ENCODE measurements around the gene KIF6. TPM values are rescaled to one million over a fixed set of nuclear protein-coding genes. Genes with fewer than 3 reads are reported as not detected.

Gene KIF6, protein sequence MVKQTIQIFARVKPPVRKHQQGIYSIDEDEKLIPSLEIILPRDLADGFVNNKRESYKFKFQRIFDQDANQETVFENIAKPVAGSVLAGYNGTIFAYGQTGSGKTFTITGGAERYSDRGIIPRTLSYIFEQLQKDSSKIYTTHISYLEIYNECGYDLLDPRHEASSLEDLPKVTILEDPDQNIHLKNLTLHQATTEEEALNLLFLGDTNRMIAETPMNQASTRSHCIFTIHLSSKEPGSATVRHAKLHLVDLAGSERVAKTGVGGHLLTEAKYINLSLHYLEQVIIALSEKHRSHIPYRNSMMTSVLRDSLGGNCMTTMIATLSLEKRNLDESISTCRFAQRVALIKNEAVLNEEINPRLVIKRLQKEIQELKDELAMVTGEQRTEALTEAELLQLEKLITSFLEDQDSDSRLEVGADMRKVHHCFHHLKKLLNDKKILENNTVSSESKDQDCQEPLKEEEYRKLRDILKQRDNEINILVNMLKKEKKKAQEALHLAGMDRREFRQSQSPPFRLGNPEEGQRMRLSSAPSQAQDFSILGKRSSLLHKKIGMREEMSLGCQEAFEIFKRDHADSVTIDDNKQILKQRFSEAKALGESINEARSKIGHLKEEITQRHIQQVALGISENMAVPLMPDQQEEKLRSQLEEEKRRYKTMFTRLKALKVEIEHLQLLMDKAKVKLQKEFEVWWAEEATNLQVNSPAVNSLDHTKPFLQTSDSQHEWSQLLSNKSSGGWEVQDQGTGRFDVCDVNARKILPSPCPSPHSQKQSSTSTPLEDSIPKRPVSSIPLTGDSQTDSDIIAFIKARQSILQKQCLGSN
- total RNA-seq, result under 1 TPM; 0.17 to 0.23 TPM

DNA sequence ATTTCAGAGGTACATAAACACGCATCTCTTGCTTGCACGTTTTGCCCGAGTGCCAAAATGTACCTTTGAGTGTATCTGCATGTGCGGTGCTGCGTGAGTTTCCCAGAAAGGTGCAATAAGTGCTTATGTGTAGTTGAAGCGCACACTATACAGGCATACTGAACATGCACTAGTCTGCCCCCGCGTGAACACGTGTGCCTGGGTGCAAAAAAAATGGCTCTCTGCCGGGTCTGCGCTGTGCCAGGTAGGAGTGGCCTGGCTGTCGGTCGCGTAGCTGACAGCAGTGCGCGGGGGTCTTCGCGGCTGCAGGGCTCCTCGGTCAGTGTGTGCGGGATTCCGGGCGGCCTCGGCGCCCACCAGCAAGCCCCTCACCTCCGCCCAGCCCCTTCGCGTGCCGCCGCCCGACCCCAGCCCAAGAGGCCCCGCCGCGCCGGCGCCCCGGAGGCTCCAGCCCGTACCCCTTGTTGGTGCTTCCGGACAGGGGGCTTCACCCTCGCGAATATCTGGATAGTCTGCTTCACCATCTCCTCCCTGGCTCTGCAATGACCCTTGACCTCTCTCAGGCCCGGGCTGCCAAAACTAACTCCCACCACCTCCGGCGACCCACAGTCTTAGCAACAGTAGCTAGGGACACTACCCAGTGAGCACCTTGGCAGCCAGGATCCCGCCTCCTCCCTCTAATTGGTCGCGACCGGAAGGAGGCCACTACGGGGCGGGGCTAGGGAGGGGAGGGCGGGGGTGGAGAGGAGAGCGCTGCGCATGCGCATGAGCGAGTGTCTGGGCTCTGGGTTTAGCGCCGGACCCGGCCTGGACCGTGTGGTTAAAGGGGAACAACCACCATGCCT is at the start of gene KIF6:
Gene KIF6, minus strand, starts transcription at position 622 of the 845 bp plus-strand sequence. Its CDS starts 98 bp downstream, at position 524.
- POLR2A ChIA-PET, result no interaction called here
- CTCF ChIA-PET, result no interaction called here

DNA sequence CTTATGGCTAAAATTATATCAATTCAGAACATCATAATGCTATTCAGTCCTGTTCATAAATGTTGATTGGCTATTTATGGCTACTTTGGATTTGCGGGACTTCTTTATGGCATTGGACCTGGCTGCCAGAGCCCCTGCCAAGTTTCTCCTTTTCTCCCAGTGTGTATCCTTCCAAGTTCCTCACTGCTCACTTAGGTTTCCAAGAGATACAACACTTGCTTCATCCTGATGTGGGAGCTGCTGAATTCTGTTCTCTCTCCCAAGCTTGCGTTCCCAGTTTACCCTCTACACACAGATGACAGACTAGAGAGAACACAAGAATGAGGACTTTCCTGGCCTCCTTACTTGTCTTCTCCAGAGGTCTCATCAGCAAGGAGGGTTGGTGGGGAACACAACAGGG is 48.6 kb upstream of the KIF6 start:
- POLR2A ChIA-PET, result no interaction called here
- CTCF ChIA-PET, result no interaction called here

DNA sequence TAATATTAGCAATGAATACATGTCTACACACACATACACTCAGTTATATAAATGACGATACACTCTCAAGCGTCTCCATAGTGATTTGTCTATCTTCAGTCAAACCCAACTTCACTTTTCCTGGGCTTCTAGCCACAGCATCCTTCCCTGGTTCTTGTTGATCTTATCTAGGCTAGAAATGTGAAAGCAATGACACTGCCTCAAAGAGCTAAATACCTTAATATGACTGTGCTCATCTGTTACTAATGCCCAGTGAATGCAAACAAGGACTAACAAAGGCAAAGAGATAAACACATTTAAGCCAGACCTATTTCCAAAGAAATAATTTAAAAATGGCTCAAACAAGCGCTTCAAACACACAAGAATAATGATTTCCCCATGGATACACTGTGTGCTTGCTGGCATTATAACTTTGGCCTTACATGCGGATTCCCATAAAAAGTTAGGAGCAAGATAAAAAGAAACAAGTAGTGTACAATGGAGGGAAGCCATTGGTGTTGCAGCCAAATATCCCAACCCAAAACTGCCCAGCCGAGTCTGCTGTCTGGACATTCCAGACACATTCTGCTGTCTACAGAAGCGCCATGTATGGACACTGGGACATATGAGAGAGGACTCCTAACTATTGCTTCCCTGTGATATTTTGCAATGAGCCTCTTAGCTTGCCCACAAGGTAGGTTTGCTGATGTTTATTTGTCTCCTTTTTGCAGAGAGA is 47.5 kb upstream of the KIF6 start:
- CTCF ChIA-PET, result no interaction called here
- POLR2A ChIA-PET, result no interaction called here

DNA sequence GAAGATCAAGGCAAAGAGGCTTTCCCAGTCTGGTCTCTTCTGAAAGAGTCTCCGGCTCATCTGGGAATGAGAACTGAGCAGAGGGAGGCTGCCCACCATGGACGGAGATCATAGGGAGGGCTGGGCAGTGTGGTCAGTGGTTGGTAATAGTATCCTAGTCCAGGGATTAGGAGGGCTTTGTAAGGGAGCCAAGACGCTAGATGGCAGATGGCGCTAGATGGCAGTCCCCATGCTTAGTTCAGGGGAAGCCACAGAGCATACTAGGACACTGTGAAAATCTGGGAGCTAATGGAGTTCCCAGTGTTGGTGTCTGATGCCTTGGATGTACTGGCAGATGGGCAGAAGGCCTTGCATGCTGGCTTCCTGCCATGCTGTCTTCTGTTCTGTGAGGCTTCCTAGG is 45.2 kb upstream of the KIF6 start:
- ChIA-PET POLR2A (no interaction called here), CTCF (interaction anchor here (1.0 kb wide), 1 partner anchor 20 kb away, joined by 4 read pairs; no protein-coding TSS in a partner anchor)

DNA sequence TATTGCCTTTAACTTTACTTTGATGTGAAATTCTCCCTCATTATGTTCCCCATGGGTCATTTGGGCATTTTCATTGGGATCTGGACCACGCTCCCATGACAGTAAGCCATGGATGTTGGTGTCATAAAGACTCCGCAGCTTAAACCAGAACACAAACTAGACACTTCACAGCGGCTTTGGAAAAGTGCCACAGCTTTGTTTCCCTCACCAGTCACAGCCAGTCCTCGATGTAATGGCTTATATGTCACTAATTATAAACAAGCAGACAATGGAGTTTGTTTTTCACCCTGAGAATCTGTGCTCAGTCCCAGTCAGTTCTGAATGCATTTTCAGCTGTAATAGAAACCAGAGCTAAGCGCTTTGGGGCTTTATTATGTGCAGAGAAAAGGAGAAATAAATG is 43.8 kb upstream of the KIF6 start:
- ChIA-PET POLR2A (no interaction called here), CTCF (no interaction called here)

DNA sequence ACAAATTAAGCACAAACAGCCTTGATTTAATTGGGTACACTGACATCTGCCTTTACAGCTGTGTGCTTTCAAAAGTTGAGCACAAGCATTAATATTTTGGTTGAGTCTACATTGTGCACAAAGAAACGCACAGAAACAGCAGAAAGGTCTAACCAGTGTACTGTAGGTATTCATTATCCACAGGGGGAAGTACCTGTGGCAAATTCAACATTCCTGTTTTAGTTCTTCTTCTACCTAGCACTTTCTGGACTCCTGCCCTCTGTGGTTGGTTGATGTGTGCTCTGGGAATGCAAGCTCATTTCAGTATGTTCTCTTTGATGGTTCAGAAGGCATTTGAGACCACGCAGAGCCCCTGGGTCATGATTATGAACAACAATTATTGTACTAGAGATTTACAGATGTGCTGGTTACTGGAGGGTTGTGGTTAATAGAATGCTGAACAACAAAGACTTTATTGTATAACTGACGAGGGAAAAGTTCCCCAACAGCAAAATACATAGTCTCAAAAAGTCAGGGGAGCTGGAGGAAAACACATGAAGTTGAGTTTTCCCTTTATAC is 40.4 kb upstream of the KIF6 start:
- ChIA-PET POLR2A (no interaction called here), CTCF (no interaction called here)

DNA sequence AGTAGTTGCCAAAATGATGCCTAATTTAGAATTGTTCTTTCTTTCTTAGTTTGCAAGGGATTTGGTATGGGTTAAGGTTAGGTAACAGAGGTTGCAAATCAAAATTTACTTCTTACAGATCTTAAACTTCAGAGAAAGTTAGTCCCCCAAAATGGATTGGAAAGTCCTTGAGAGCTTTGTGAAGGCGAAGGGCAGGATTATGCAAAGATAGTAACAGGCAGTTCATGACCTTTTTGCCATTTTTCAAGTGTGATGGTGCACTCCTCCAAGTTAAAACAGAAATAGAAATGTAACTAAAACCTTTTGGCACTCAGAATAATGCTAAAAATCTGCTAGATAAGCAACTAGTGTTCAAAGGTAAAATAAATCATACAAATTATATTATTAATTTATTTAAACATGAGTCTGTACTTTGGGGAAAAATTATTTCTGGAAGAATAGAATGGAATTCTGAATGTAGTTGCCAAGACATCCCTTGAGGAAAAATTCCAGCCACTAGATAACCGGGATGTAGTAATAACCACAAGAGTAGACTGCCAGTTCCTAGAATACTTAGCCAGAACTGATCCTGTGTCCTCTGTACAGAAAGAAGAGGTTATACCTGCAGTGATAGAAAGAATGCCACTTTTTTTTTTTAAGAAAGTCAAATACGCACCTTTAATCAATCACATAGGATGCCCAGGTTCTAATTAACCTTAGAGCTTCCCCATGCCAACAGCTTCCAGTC is 35.2 kb upstream of the KIF6 start:
- POLR2A ChIA-PET, result no interaction called here
- CTCF ChIA-PET, result no interaction called here

DNA sequence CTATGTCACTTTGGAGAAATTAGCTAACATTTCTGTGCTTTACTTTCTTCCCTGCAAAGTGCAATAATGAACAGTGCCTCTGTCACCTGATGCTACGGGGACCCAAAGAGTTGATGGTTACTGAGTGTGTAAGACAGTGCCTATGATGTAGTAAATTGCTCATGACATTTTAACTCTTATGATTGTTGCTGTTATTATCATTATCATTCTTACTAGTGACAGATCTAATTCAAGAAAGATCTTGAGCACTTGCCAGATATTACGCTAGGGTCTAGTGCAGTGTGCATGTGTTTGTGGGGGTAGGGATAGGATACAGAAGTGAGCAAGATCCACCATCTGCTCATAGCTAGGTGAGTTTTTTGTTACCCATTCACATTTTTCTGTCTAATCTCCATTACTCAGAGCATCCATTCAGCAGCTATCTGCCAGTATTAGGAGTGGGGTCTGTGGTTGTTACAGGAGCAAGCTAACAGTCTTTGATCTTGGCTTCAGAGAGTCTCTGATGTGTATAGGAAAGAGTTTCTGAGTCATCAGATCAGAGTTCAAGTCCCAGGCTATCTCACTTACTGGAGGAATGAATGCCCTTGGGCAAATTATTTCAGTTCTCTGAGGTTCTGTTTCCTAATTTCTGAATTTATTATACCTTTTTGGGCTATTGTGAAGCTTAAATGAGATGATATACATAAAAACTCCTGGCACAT is 33.8 kb upstream of the KIF6 start:
- CTCF ChIA-PET, result no interaction called here
- POLR2A ChIA-PET, result no interaction called here

DNA sequence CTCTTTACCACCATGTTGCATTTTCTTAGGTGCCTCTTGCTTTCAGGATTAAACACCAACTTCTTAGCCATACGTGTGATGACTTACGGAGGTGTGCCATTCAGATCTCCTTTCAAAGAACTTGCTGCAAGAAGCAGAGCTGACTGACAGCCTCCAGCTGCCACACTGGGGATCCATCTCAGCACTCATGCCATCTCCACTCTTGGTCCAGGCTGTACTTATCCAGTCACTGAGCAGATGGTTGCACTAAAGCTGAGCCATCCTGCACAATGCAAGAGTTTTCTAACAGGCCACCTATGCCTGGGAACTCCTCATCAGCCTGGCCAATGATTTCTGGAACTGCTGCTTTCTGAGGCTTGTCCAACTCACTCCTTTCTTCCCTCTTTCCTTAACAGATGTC is 31.4 kb upstream of the KIF6 start:
- ChIA-PET POLR2A (no interaction called here), CTCF (no interaction called here)

DNA sequence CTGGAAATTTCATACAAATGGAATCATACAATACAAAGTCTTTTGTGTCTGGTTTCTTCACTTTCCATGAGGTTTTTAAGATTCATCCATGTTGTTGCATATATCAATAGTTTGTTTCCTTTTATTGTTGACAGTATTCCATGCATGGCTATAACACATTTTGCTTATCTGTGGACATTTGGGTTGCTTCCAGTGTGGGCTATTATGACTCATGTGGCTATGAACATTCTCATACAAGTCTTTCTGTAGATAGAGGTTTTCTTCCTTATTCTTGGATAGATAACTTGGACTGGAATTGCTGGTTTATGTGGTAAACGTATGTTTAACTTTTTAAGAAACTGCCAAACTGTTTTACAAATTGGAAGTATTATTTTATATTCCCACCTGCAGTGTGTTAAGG is 30.0 kb upstream of the KIF6 start:
- CTCF ChIA-PET, result no interaction called here
- POLR2A ChIA-PET, result no interaction called here

DNA sequence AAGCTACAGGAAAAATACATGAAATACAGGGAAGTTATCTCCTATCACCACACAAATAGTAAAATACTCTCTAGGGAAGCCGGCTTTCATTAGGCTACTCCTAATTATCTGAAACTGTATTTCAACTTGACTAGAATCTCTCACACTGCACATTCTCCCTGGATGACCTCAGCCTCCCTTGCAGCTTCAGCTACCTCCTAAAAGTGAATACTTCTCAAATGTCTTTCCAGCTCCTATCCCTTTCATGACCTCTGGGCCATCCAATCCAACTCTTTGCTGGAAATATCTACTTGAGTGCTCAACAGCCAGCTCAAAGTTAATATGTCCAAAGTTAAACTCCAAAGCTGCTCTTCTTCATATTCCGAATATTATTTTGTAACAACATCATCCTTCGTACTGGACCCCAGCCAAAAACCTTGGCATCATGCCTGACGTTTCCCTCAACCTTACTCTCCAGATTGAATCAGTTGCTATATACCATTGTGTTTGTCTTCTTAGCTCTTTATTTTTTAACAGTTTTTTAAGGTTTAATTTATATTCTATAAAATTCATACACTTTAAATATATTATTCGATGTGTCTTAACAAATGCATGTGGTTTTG is 29.4 kb upstream of the KIF6 start:
- POLR2A ChIA-PET, result no interaction called here
- CTCF ChIA-PET, result no interaction called here

DNA sequence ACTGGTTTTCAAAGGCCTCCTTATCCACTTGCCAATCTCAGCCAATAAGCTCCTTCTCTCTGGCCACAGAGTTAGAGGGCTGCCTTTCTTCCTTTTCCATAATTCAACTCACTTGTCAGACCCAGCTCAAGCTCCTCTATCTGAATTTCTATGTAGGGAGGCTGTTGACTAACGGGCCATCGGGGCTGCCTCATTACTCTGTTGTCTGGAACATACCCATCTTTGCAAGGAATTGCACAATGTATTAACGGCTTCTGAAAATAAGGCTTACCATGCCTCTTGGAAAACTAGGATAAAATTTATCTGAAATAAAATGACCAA is 28.5 kb upstream of the KIF6 start:
- CTCF ChIA-PET, result no interaction called here
- POLR2A ChIA-PET, result no interaction called here

DNA sequence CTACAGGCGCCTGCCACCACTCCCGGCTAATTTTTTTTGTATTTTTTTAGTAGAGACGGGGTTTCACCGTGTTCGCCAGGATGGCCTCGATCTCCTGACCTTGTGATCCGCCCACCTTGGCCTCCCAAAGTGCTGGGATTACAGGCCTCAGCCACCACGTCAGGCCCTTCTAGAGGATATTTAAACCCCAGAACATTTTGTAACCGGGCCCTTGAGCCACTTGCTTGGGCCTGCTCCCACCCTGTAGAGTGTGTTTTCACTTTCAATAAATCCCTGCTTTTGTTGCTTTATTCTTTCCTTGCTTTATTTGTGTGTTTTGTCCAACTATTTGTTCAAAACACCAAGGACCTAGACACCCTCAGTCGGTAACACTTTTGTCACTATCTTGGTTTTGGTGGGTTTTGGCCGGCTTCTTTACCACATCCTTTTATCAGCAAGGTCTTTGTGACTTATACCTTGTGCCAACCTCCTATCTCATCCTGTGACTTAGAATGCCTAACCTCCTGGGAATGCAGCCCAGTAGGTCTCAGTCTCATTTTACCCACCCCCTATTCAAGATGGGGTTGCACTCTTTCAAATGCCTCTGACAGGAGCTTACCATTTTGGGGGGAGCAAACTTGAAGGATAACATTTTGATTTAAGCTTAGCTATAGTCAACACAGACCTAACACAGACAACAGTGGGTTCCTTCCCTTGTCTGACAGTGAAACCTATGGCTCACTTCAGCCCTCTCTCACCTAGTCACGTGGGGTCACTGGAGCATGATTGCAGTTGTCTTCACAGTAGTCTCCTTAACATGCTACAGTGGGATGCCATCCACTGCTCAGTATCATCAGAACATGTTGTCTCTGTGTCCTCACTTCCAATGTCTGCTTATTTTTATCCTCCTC is 27.9 kb upstream of the KIF6 start:
- ChIA-PET CTCF (no interaction called here), POLR2A (no interaction called here)

DNA sequence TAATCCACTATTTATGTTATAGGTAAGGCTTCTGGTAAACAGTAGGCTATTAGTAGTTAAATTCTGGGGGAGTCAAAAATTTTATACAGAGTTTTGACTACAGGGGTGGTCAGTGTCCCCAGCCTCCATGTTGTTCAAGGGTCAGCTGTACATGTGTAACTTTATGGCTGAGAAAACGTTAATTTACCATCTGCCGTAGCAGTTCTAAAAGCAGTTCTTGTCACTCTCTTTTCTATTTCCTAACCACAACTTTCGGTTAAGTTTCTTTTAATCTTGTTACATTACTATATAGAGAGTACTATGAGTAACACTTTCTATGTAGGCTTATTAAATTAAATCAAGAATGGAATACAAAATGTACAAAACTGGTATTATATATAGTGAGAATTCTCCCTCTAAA is 21.6 kb upstream of the KIF6 start:
- ChIA-PET CTCF (no interaction called here), POLR2A (no interaction called here)

DNA sequence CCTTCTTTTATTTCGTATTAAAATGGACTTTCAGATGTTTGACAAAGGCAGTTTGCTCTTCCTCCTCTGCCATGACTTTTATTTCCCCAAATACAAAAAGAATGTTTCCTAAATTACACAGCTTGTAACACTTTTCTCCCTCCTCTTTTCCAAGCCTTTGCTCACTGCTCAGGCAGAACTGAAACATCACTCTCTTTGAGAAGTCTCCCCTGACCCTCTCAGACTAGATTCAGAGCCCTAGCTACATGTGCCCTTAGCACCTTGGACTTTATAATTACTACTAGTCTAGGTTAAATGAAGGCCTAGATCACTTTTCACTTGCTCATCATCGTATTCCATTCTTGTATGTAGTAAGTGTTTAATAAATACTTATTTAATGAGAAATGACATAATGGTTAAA is 8.5 kb upstream of the KIF6 start:
- CTCF ChIA-PET, result no interaction called here

DNA sequence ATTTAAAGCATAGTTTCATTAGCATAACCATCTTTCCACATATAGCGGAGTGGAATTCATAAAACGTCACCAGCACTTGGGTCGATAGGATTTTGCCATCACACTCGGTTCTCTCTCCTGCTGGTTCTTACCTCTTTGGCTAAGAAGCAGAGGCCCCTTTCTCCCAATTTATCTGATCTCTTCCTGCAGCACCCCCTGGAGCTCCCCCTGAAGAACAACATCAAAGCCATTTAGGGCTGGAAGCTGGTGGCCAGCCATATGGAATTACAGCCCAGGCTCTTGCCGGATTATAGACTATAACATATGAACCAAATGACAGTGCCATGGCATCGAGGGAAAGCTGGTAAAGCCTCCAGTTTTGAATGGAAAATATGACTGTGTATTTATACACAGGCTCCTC is 6.4 kb upstream of the KIF6 start:
- ChIA-PET POLR2A (no interaction called here), CTCF (no interaction called here)

More for the DNA sequence above, 8.5 kb upstream of the KIF6 start:
- POLR2A ChIA-PET, result no interaction called here

DNA sequence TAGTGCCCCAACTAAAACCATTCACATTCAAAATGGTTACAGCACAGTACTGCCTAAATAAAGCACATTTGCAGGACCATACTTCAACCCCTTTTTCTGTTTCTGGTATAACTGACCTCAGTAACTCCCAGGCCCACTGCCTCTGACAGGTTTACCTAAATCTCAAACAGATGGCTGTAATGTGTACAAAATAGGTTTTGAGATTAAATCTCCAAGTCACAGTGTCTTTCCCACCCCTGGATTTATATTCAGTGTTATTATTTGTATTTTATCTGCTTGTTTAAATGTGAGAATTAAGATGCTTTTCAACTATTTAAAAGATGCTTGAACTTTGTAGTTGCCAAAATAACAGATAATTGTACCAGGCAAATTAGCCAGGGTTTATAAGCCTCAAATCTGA is 4.7 kb upstream of the KIF6 start:
- CTCF ChIA-PET, result no interaction called here
- POLR2A ChIA-PET, result no interaction called here

DNA sequence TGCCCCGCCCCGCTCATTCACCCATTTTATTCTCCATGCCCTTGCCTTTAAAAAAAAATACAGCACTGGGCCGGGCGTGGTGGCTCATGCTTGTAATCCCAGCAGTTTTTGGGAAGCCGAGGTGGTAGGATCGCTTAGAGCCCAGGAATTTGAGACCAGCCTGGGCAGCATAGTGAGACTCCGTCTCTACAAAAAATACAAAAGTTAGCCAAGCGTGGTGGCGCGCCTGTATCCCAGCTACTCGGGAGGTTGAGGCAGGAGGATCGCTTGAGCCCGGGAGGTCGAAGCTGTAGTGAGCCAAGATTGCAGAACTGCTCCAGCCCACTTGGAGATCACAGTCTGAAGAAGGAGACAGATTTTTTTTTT is 407 bp upstream of the KIF6 start:
- ChIA-PET POLR2A (no interaction called here), CTCF (no interaction called here)

Measured in activated CD8-positive, alpha-beta memory T cell treated with anti-CD3 and anti-CD28 coated beads for 36 hours (primary cell).